Right lobe of liver (tissue), 4 donors: ENCODE results near the gene RARRES2.

ENCODE experiments used
- POLR2A ChIP-seq: fragments of 450-650 bp; IDR thresholded peaks from one replicate; pipeline ENCODE4 v1.6.1; 2017; ENCODE audit warnings: antibody characterized with exemption, mild to moderate bottlenecking
- TF ChIP-seq, protein P1 (sequence below), 4 donors: fragments of 200-600 bp in 3 of 4; fragments of 450-650 bp in 1 of 4; IDR thresholded peaks; one replicate each; pipeline versions ENCODE4 v1.5.1 to v1.8.0; 2016 to 2022; ENCODE audit warnings: antibody characterized with exemption in 4 of 4, mild to moderate bottlenecking in 2 of 4
- donor health status: DM: no; HTN: no; CAD: no.
- donor health status: DM: no; HTN: no; CAD: no.
- donor health status: DM: no; HTN: yes; CAD: no.

GRCh38 chr7:150332852-150333635 is 8.4 kb downstream of the RARRES2 start:
- TF ChIP-seq, protein P1, sequence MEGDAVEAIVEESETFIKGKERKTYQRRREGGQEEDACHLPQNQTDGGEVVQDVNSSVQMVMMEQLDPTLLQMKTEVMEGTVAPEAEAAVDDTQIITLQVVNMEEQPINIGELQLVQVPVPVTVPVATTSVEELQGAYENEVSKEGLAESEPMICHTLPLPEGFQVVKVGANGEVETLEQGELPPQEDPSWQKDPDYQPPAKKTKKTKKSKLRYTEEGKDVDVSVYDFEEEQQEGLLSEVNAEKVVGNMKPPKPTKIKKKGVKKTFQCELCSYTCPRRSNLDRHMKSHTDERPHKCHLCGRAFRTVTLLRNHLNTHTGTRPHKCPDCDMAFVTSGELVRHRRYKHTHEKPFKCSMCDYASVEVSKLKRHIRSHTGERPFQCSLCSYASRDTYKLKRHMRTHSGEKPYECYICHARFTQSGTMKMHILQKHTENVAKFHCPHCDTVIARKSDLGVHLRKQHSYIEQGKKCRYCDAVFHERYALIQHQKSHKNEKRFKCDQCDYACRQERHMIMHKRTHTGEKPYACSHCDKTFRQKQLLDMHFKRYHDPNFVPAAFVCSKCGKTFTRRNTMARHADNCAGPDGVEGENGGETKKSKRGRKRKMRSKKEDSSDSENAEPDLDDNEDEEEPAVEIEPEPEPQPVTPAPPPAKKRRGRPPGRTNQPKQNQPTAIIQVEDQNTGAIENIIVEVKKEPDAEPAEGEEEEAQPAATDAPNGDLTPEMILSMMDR (IDR thresholded peaks at IDR 0.05): no peak
- no peak for TF ChIP-seq POLR2A
